Left lung (tissue), 10 donors: ENCODE data around the gene SFTPB. TPM values are rescaled to one million over a fixed set of nuclear protein-coding genes. Genes with fewer than 3 reads are reported as not detected.
A peak's percentile ranks its signal among the peaks of the same experiment; 100 is the strongest.

Experiments
- ATAC-seq: fragments of 200-7000 bp; cut with Tn5 transposase; one replicate; pipeline ENCODE4 v1.9.1; 2020; ENCODE audit warnings: moderate library complexity
- DNase-seq, 4 donors: peaks; one replicate each; pipeline ENCODE4 v3.0.0-alpha.2; 2013 to 2020
- H3K27ac ChIP-seq, 2 donors: fragments of 200-600 bp; sonication (generic) in 1 of 2; one replicate each; pipeline versions ENCODE4 v1.5.0 to v1.8.0; 2020 to 2021
- H3K27me3 ChIP-seq, 2 donors: fragments of 200-600 bp; sonication (generic) in 1 of 2; one replicate each; pipeline versions ENCODE4 v1.5.0 to v1.8.0; 2020 to 2021
- H3K36me3 ChIP-seq, 2 donors: fragments of 200-600 bp; sonication (generic) in 1 of 2; one replicate each; pipeline versions ENCODE4 v1.5.0 to v1.8.0; 2020 to 2021
- H3K4me1 ChIP-seq, 2 donors: fragments of 200-600 bp; one replicate each; pipeline ENCODE4 v1.8.0; 2021
- H3K4me3 ChIP-seq, 2 donors: fragments of 200-600 bp; sonication (generic) in 1 of 2; one replicate each; pipeline versions ENCODE4 v1.5.0 to v1.8.0; 2020 to 2021; ENCODE audit warnings: mild to moderate bottlenecking in 1 of 2
- H3K9me3 ChIP-seq, 2 donors: fragments of 200-600 bp; sonication (generic) in 1 of 2; one replicate each; pipeline versions ENCODE4 v1.5.0 to v1.8.0; 2020 to 2021
- CTCF ChIP-seq, 2 donors: fragments of 200-600 bp; sonication (generic) in 1 of 2; IDR thresholded peaks; one replicate each; pipeline versions ENCODE4 v1.5.0 to v1.8.0; 2021; ENCODE audit warnings: antibody characterized with exemption in 2 of 2
- intact Hi-C, 2 donors: fragments of 100-400 bp; cut with DNase I; formaldehyde crosslinking; loops; one replicate each; pipeline versions ENCODE4 v1.11.2 to v1.14.2; 2022
- polyA plus RNA-seq, 6 donors: library from polyadenylated mRNA; unstranded; fragments of 120-200 nt; gene quantifications; one replicate each; pipeline ENCODE4 v1.2.1, GENCODE V29; 2013; ENCODE audit not compliant: insufficient read length in 6 of 6
- total RNA-seq, 2 donors: library from RNA; stranded (reverse); fragmentation: NEBNext Ultra II Directional; extraction: Animal tissue kit (Norgen Biotek cat#: 25700); gene quantifications; one replicate each; pipeline ENCODE4 v1.2.1, GENCODE V29; 2021
- donor health status: DM: no; HTN: yes; CAD: no.
- donor health status: DM: no; HTN: no; CAD: no.

Gene SFTPB
- total and polyA plus RNA-seq, 8 donors, result 183 to 18,328 (median 525) TPM

DNA sequence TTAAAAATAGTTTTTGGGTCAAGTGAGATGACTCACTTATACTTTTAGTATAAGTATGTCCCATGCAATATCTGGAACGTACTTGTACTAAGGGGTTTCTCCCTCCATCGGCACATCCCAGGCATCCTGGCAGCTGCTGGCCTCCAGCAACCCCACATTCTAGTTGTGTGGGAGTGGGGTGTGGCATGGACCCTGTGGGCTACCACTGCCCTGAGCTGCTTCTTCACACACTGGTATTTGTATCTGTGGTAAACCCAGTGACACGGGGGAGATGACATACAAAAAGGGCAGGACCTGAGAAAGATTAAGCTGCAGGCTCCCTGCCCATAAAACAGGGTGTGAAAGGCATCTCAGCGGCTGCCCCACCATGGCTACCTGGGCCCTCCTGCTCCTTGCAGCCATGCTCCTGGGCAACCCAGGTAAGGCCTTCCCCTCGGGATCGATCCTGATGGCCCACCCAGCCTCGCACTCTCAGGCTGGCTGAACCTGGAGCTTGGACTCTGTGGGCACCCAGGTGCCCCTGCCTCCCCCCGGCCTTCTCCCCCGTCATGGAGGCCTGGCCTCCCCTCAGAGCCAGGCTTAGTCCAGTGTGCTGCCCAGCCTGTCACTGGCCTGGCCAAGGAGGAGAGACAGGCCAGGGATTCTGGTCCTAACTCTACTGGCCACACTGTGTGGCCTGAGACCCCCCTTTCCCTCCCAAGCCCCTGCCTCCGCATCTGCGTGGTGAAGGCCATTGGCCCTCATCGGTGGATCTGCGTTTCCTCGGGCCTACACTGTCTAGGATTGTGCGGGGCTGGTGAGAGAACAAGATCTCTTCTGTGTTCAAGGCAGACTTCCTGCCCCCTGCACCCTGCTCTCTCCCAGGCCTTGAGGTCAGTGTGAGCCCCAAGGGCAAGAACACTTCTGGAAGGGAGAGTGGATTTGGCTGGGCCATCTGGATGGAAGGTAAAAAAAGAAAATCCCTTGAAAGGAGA, 26.3 kb upstream of the SFTPB start, which contains the start of gene GNLY:
Gene GNLY, plus strand, starts transcription at position 307 of the 974 bp plus-strand sequence. Its CDS starts 61 bp downstream, at position 368.
- peaks cover 0 to 19% of the 10 kb centered on the region in 2 donors for H3K4me1 ChIP-seq
- DNase-seq (no peak), ATAC-seq (peak; percentile 70)
- intact Hi-C loops, result no loop called here
- H3K27me3 ChIP-seq, result no peaks in the 10 kb centered on the region
- no peaks in the 10 kb centered on the region for H3K9me3 ChIP-seq
- TF ChIP-seq CTCF (IDR thresholded peaks at IDR 0.05), result no peak
- no peaks in the 10 kb centered on the region for H3K36me3 ChIP-seq
- H3K27ac ChIP-seq, result no peak within 1 kb of the TSS
- no peak within 1 kb of the TSS for H3K4me3 ChIP-seq

DNA sequence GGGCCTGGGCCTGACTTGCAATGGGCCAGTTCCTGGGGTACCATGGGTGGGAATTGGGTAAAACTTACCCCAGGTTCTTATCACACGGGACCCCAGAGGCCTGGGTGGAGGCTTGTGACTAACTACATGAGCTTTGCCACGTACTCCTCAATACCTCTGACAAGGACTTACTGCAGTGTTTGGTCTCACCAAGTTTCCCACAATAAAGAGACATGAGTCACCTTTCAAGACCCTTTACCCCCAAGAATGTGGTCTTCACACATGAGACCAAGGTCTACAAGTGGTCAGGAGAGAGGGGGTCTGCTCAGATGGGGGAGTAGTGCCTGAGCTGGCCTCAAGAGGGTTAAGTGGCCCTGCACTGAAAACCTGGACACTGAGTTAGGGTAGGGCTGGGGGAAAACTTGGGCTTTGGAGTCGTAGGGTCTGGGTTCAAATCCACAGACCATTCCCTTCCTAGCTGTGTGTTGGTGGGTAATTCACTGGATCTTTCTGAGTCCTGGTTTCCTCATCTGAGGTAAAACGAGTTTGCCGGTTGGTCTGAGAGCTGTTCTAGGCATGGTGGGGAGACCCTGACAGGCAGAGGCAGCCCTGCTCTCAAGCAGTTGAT, 24.1 kb upstream of the SFTPB start:
- H3K4me3 ChIP-seq, result no peak overlapping the region
- peaks cover 0 to 12% of the 10 kb centered on the region in 2 donors for H3K4me1 ChIP-seq
- DNase-seq, result no peak
- TF ChIP-seq CTCF (IDR thresholded peaks at IDR 0.05), result no peak
- H3K9me3 ChIP-seq, result no peaks in the 10 kb centered on the region
- no peaks in the 10 kb centered on the region for H3K36me3 ChIP-seq
- H3K27me3 ChIP-seq, result no peaks in the 10 kb centered on the region
- intact Hi-C loops, result no loop called here
- ATAC-seq, result no peak
- H3K27ac ChIP-seq, result no peak overlapping the region

- H3K27ac ChIP-seq, result no peak overlapping the region
- H3K9me3 ChIP-seq, result no peaks in the 10 kb centered on the region
- H3K27me3 ChIP-seq, result no peaks in the 10 kb centered on the region
- H3K4me1 ChIP-seq, result peaks cover 0 to 12% of the 10 kb centered on the region in 2 donors
- no peak for TF ChIP-seq CTCF (IDR thresholded peaks at IDR 0.05)
- intact Hi-C loops, result no loop called here
- H3K4me3 ChIP-seq, result no peak overlapping the region
- DNase-seq (no peak), ATAC-seq (no peak)
- H3K36me3 ChIP-seq, result no peaks in the 10 kb centered on the region
These were observed 22.9 kb upstream of the SFTPB start for GRCh38 chr2:85690932-85691331.

- H3K27ac ChIP-seq, result no peak overlapping the region
- H3K4me3 ChIP-seq, result no peak overlapping the region
- TF ChIP-seq CTCF (IDR thresholded peaks at IDR 0.05), result no peak
- no peaks in the 10 kb centered on the region for H3K9me3 ChIP-seq
- intact Hi-C loops, result no loop called here
- H3K27me3 ChIP-seq, result no peaks in the 10 kb centered on the region
- ATAC-seq (no peak), DNase-seq (no peak)
- peaks cover 0 to 23% of the 10 kb centered on the region in 2 donors for H3K4me1 ChIP-seq
- H3K36me3 ChIP-seq, result no peaks in the 10 kb centered on the region
These were observed 16.8 kb upstream of the SFTPB start for GRCh38 chr2:85684806-85685205.

DNA sequence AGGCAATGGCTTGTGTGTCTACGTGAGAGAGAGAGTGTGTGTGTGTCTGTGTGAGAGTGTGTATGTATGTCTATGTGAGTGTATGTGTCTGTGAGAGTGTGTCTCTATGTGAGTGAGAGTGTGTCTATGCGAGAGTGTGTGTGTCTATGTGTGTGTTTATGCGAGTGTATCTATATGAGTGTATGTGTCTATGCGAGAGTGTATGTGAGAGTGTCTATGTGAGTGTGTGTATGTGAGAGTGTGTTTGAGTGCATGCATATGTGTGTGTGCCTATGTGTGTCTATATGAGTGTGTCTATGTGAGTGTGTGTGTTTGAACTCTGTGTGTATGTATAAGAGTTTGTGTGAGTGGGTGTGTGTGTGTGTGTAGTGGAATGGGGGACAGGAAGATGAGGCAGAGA, 16.4 kb upstream of the SFTPB start:
- H3K36me3 ChIP-seq, result no peaks in the 10 kb centered on the region
- TF ChIP-seq CTCF (IDR thresholded peaks at IDR 0.05), result no peak
- ATAC-seq, result no peak
- intact Hi-C loops, result no loop called here
- H3K4me1 ChIP-seq, result peaks cover under 1 to 27% of the 10 kb centered on the region in 2 donors
- no peaks in the 10 kb centered on the region for H3K27me3 ChIP-seq
- no peak for DNase-seq
- H3K4me3 ChIP-seq, result no peak overlapping the region
- no peak overlapping the region for H3K27ac ChIP-seq
- no peaks in the 10 kb centered on the region for H3K9me3 ChIP-seq
